ENCODE measurements around the gene BCL2A1.
"Not testable (repeated sequence)": the region's sequence is repeated elsewhere in the genome, so short reads cannot be mapped to it uniquely, and the experiment has no call there.

BCL2A1 gene

DNA sequence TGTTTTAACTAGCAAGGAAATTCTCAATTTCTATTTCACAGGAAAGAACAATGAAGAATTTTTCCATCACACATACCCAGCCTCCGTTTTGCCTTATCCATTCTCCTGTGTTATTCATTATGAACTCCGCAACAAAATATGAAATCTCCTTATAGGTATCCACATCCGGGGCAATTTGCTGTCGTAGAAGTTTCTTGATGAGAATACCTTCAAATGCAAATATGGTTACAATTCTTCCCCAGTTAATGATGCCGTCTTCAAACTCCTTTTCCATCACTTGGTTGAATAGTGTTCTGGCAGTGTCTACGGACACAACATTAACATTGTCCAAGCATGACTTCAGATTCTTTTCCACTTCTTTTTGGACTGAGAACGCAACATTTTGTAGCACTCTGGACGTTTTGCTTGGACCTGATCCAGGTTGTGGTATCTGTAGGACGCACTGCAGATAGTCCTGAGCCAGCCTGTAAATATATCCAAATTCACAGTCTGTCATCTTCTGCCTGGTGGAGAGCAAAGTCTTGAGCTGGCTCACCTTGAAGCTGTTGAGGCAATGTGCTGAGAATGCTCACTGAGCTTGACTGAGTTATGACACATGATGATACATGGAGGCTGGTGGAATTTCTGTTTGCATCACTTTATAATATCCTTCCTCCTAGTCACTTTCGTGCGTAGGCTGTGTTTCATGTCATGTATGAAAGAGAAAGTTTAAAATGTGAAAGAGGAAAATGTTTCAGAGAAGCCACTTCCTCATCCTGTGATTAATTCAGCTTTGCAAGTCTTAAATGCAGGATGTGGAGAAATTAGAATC, at the start of gene BCL2A1:
Gene BCL2A1 (minus strand): TSS at position 573 of the 811 bp plus-strand sequence. CDS start 77 bp downstream, at position 496.
- peak; percentile 98 to 100 for DNase-seq

DNA sequence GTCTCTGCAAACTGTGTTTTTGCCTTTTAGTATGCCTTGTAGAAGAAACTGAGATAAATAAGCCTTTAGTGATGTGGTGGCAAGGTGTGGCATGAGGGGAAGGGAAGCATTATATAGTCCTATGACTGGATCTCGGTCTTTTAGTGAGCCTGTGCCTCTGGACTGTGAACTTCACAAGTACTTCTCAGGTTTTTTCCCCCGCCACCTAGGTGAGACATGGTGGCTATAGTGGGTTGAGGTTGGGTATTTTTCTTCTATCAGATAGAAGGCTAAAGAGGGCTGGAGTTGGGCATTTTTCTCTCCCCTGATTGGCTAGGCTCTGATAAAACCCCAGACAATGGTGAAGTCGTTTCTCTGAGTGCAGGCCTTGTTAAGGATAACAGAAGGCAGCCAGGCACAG, 49.7 kb upstream of the BCL2A1 start:
- DNase-seq: no peak

DNA sequence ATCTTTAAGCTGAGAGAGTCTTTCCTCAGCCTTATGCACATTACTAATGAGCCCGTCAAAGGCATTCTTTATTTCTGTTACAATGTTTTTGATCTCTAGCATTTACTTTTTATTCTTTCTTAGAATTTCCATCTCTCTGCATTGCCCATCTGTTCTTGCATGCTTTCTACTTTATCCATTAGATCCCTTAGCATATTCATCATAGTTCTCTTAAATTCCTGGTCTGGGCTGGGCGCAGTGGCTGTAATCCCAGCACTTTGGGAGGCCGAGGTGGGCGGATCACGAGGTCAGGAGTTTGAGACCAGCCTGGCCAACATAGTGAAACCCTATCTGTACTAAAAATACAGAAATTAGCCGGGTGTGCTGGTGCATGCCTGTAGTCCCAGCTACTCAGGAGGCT, 49.2 kb upstream of the BCL2A1 start:
- not testable (repeated sequence) for DNase-seq

DNA sequence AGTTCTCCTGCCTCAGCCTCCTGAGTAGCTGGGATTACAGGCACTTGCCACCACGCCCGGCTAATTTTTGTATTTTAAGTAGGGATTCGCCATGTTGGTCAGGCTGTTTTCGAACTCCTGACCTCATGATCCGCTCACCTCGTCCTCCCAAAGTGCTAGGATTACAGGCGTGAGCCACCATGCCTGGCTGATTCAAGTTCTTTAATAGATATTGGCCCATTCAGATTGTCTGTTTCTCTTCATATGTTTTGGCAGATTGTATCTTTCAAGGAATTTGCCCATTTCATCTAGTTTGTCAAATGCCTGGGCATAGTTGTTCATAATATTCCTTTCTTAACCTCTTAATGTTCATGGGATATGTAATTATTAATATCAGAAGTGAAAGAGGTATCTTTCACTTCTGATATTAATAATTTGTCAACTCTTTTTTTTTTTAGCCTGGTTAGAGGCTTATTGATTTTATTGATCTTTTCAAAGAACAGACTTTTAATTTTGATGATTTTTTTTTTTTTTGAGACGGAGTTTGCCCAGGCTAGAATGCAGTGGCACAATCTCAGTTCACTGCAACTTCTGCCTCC, 48.3 kb upstream of the BCL2A1 start:
- DNase-seq: no peak

DNA sequence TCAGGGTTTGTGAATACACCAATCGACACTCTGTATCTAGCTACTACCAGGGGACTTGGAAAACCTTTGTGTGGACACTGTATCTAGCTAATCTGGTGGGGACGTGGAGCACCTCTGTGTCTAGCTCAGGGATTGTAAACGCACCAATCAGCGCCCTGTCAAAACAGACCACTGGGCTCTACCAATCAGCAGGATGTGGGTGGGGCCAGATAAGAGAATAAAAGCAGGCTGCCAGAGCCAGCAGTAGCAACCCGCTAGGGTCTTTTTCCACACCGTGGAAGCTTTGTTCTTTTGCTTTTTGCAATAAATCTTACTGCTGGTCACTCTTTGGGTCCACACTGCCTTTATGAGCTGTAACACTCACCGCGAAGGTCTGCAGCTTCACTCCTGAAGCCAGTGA, 46.1 kb upstream of the BCL2A1 start:
- not testable (repeated sequence) for DNase-seq

DNA sequence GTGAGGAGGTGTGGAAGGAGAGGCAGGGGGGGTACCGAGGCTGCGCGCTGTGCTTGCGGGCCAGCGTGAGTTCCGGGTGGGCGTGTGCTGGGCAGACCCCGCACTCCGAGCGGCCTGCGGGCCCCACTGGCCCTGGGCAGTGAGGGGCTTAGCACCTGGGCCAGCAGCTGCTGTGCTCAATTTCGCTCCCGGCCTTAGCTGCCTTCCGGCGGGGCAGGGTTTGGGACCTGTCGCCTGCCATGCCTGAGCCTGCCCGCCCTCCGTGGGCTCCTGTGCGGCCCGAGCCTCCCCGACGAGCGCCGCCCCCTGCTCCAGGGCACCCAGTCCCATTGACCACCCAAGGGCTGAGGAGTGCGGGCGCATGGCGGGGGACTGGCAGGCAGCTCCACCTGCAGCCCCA, 45.5 kb upstream of the BCL2A1 start:
- not testable (repeated sequence) for DNase-seq

DNA sequence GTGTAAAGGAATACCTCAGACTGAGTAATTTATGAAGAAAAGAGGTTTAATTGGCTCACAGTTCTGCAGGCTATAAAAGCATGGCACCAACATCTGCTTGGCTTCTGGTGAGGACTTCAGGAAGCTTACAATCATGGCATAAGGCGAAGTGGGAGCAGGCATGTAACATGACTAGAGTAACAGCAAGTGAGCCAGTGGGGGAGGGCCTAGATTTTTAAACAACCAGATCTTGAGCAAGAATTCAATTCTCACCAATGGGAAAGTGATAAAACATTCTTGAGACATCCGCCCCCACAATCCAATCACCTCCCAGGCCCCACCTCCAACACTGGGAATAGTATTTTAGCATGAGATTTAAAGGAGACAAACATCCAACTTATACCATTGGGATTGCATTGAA, 44.2 kb upstream of the BCL2A1 start:
- no peak for DNase-seq

DNA sequence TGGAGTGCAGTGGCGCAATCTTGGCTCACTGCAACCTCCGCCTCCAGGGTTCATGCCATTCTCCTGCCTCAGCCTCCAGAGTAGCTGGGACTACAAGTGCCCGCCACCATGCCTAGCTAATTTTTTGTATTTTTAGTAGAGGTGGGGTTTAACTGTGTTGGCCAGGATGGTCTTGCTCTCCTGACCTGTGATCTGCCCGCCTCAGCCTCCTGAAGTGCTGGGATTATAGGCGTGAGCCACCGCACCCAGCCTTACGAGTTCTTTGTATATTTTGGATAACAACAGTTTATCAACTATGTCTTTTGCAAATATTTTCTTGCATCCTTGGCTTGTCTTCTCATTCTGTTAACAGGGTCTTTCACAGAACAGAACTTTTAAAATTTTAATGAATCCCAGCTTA, 43.2 kb upstream of the BCL2A1 start:
- not testable (repeated sequence) for DNase-seq

DNA sequence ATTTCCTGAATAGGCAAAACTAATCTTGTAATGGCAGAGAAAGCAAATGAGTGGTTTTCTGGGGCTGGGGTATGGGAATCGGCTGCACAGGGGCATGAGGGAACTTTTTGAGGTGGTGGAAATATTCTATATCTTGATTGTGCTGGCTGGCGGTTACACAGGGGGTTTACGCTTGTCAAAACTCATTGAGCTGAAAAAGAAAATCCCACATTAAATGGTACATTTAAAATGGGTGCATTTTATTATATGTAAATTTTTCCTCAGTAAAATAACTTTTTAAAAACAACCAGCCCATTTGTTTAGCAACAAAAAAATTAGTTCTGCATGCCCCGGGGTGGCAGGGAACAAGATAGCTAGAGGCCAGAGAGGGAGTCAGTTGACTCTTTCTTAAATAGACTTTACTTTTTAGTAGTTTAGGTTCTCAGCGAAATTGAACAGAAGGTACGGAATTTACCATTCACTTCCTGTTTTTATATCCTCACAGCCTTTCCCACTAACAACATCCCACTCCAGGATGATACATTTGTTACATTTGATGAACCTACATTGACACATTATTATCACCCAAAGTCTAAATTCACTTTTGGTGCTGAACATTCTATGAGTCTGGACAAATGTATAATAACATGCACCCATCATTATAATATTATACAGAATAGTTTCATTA, 41.2 kb upstream of the BCL2A1 start:
- no peak for DNase-seq

DNA sequence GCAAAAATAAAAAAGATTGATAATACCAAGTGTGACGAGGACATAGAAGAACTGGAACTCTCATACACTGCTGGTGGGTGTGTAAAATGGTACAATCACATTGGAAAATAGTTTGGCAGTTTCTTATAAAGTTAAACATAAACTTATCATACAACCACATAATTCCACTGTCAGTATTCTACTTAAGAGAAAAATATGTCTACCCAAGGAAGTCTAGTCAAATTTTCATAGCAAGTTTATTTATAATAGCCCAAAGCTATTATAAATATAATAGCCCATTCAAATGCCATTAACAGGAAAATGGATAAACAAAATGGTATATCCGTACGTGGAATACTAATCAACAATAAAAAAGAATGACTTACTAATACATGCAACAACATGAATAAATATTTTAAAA, 40.6 kb upstream of the BCL2A1 start:
- DNase-seq: no peak

DNA sequence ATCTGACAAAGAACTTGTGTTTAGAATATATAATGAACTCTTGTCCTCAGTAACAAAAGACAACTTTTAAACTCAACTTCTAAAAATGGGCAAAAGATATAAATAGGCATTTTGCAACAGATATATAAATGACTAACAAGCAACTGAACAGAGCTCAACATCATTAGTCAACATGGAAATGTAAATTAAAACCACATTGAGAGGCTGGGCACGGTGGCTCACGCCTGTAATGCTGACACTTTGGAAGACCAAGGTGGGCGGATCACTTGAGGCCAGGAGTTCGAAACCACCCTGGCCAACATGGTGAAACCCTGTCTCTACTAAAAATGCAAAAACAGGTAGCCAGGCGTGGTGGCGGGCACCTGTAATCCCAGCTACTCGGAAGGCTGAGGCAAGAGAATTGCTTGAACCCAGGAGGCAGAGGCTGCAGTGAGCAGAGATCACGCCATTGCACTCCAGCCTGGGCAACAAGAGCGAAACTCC, 40.1 kb upstream of the BCL2A1 start:
- DNase-seq: peak; percentile 42 to 62

DNA sequence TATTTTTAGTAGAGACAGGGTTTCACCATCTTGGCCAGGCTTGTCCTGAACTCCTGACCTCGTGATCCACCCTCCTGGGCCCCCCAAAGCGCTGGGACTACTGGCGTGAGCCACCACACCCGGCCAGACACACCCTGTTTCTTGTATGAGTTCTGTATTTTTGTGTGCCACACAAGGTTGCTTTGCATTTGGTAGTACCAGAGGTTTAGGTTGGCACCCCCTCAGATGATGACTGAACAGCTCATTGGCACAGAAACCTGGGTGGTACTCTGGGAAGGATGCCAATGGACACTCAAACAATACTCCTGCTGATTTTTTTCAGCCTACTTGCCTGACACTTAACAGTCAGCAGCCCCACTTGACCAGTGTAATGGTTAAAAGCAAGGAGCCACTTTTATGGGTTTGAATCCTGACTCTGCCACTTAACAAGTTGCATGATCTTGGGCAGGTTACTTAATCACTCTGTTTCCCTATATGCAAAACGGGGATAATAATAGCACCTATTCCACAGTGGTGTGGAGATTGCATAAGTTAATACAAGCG, 39.2 kb upstream of the BCL2A1 start:
- DNase-seq: peak; percentile 27 to 38

DNA sequence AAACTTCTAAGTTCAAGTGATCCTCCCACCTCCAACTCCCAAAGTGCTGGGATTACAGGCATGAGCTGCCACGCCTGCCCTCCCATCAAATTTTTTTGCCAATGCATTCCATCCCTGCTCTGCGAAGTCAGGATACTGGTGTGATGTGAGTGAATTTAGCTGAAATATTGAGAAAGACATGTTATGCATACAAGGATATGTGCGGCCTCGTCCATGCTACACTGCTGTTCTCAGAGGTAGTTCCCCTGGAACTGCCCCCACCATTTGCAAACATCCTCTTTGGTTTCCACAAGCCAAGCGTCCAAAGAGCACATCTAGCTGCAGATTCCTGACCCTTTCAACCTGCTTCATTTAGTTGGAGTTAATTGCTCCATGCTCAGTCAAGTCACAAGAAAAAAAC, 36.5 kb upstream of the BCL2A1 start:
- no peak for DNase-seq

DNA sequence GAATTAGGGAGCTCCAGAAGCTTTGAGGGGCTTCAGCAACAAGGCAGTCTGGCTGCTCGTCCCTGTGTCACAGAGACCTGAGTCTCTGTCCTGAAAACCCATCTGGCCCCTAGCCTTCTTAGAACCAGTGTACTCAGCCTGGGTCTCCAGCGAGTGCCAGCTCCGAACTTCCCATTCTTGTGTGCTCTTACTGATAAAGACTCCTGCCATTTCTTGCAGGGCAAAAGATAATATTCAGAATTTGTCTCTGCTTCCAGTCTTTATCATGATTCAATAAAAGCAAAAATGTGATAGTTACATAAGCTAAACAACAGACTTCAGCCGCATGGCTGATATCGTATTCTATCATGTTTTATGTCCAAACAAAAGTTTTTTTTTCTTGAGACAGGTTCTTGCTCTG, 36.0 kb upstream of the BCL2A1 start:
- DNase-seq: no peak

DNA sequence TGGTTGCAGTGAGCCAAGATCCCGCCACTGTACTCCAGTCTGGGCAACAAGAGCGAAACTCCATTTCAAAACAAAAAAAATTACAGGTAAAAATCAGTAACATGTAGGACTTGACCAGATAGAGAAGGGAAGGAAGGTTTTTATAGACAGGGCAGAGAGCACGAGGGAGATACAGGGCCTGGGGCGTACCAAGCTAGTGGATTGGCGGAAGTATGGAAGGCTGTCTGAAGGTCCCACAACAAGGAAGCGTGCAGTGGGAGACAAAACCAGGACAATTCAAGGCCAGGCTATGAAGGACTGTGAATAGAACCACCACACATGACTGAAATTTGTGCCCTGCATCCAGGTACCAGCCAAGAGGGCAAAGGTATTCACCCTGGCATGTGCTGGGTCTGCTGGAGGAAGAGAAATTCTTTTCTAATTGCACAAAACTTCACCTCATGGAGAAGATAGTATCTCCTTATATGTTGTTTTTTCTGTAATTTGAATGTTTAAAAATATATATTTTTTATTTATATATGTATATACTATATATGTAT, 33.0 kb upstream of the BCL2A1 start:
- DNase-seq: no peak

DNA sequence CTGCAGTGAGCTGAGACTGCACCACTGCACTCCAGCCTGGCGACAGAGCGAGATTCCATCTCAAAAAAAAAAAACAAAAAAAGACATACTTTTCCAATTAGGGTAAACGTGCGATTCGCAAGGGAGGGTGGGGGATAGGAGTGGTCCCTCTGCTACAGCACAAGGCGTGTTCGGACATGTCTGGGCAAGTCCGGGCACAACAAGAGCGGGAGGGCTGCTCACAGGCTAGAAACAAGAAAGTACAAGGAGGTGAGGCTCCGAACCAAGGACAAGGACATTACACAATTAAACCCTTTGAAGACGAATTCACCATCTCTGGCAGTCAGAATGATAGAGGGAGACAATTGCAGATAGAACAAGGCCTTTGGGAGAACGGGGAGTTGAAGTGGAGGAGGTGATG, 32.2 kb upstream of the BCL2A1 start:
- DNase-seq: no peak

DNA sequence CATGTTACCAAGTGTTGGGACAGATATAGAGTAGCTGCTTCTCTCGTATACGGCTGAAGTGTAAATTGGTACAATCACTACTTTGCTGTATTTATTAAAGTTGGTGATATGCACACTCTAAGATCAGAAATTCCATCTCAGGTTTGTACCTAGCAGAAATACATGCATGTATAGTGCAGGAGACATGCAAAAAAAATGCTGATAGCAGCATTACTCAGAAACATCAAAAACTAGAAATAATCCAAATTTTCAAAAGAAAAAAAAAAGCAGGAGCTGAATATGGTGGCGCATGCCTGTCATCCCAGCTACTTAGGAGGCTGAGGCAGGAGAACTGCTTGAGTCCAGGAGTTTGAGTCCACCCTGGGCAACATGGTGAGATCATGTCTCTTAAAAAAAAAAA, 31.3 kb upstream of the BCL2A1 start:
- no peak for DNase-seq

DNA sequence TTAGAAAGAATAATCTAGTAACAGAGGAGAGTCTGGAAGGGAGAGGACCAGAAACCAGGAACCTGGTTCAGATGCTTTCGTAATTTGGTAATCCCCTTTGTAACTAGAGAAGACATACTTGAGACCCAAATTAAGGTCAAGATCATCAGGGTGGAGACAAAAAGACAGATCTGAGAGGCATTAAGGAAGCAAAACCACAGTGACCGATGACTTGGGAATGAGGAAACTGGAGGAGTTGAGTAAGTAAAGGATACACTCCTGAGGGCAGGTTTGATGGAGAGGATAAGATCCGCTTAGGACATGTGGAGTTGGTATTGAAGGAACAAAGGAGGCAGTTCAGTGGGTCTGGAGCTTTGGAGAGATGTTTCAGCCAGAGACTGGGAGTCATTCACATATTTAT, 23.6 kb upstream of the BCL2A1 start:
- peak; percentile 70 to 85 for DNase-seq

DNA sequence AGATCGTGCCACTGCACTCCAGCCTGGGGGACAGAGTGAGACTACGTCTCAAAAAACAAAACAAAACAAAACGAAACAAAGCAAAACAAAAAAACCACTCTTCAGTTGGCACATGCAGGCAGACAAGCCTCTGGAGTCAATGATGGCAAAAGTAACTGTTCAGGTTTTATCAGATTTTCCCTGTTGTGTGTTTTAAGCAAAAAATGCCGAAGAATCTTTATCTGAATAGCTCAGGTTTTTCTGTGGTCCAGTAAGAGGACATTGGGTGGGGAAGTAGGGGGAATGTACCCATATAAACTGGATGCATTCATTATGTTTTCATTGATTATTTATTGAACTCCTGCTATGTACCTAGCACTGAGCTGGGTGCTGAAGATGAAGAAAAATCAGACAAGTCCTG, 20.8 kb upstream of the BCL2A1 start:
- no peak for DNase-seq

DNA sequence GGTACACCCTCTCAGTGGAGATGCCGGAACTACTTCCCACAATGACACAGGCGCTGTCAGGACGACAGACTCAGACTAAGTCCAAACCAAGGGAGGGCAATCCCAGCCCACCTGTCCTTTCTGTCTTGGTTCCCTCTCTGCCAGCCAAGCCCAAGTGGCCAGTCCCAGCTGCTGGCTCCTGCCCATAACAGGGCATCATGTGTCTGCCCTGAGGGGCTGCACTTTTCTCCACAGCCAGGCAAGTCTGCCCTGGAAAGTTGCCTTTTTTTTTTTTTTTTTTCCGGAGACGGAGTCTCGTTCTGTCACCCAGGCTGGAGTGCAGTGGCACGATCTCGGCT, 20.0 kb upstream of the BCL2A1 start:
- no peak for DNase-seq

DNA sequence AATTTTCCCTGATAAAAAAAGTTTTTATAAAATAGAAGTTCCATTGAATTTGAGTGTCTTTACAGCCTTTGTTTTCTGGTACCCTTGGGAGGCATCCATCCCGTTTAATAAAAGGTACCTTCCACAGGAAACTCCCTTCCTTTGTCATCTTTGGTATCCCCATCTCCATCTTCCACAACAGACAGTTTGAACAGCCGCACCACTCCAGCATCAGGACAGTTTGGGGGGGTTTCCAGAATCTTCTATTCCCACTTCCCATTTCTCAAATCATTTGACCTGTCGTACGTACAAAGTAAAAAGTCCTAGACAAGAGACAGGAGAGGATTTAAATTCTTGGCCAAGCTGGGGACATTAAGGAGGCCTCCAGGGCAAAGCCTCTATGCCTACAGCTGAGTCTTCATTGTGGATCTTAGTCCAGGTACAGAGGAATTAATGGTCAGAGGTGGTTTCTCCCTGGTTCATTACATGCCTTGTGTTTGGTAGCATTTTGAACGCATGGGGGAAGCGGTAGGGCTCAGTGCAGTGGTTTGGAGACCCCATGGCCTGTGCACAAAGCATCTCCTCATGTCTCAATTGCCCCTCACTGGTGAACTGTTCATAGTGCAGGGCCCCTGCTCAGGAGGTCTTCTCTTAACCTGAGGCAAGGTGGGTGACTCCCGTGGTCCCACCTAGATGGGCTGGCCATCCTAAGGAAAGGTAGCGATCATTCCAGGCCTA, 19.4 kb upstream of the BCL2A1 start:
- DNase-seq: peak; percentile 67 to 91

DNA sequence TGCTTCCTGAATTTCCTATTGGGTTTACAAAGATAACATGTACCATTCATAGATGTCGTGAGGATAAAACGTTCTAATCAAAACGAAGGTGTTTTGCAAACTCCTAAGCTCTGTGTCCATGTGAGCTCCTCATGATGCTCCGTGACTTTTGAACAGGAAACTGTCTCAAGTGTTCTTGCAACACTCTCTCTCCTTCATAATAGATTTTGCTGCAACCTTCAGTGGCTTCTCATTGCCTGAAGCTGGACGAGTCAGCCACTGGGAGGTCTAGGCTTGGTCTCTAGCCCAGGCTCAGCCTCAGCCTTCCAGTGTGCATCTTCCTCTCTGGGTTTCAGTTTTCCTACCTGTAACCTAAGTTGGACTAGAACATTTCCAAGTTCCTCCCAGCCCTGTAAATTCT, 18.7 kb upstream of the BCL2A1 start:
- peak; percentile 89 to 97 for DNase-seq

DNA sequence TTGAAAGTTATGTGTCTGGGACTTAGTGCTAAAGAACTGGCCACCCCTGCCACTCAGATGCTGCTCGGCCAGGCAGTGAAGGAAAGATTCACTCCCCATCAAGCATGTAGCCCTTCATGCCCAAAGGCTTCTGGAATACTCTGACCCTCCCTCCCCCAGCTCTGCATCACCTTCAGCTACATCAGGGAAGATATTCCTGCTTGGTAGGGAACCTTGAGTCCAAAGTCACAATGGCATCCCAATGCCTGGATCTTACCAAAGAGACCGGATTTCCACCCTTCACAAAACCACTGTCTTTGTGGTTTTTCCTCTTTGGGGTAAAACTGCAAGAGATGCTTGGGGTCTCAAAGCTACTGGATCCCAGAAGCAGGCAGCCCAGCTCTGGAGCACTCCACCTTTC, 18.2 kb upstream of the BCL2A1 start:
- no peak for DNase-seq
